PFSK-1 (cell line): ENCODE measurements around the gene KBTBD8.

ENCODE experiments used
- FOXP2 ChIP-seq: optimal IDR thresholded peaks from 2 replicates; pipeline ENCODE3; 2011; ENCODE audit warnings: borderline replicate concordance, control low read depth, inconsistent platforms; ENCODE audit not compliant: insufficient read depth; ENCODE audit errors: extremely low read length, extremely low read depth
- POLR2AphosphoS5 ChIP-seq: IDR thresholded peaks from 2 replicates; pipeline ENCODE4 v1.6.1; 2012; ENCODE audit warnings: low read depth, mild to moderate bottlenecking, control low read depth, low read length, moderate library complexity
- REST ChIP-seq, 2 experiments: IDR thresholded peaks; 2 replicates each; pipeline versions ENCODE4 v1.6.1 to v1.8.0; 2011 to 2012; ENCODE audit warnings: low read depth in 2 of 2, low read length in 2 of 2, control low read depth in 1 of 2, inconsistent platforms in 1 of 2, mild to moderate bottlenecking in 1 of 2, moderate library complexity in 1 of 2; ENCODE audit not compliant: insufficient read depth in 1 of 2
- SIN3A ChIP-seq: IDR thresholded peaks from 2 replicates; pipeline ENCODE4 v1.6.1; 2012; ENCODE audit warnings: mild to moderate bottlenecking, low read length, moderate library complexity, borderline replicate concordance; ENCODE audit not compliant: insufficient read depth
- TAF1 ChIP-seq: IDR thresholded peaks from 2 replicates; pipeline ENCODE4 v1.6.1; 2012; ENCODE audit warnings: low read length, control low read depth, borderline replicate concordance; ENCODE audit not compliant: insufficient read depth

- TF ChIP-seq POLR2AphosphoS5 (no peak), REST (IDR thresholded peaks at IDR 0.05; ENCODE audit: insufficient read depth in 1 of 2, low read depth in 2 of 2, low read length in 2 of 2) (no peak), TAF1 (no peak), SIN3A (no peak), FOXP2 (no peak)
Measured at GRCh38 chr3:67018789-67019526, 20.9 kb downstream of the KBTBD8 start.
